Tibial artery (tissue), 4 donors: ENCODE measurements around the gene RAB11FIP5.

ENCODE experiments used
- DNase-seq, 2 donors: peaks; one replicate each; pipeline ENCODE4 v3.0.0-alpha.2; 2019
- H3K27ac ChIP-seq, 2 donors: fragments of 200-600 bp; sonication (generic) in 1 of 2; 1 replicate in 1 of 2; 2 replicates in 1 of 2; pipeline ENCODE4 v1.5.1; 2018 to 2019; ENCODE audit warnings: mild to moderate bottlenecking in 1 of 2
- H3K27me3 ChIP-seq, 2 donors: fragments of 200-600 bp; sonication (generic) in 1 of 2; one replicate each; pipeline versions ENCODE4 v1.5.1 to v1.6.0; 2016 to 2019
- H3K36me3 ChIP-seq, 3 donors: fragments of 200-600 bp; sonication (generic) in 2 of 3; one replicate each; pipeline ENCODE4 v1.5.1; 2016 to 2019; ENCODE audit warnings: mild to moderate bottlenecking in 2 of 3
- H3K4me1 ChIP-seq, 4 donors: fragments of 200-600 bp; sonication (generic) in 2 of 4; 1 replicate in 3 of 4; 2 replicates in 1 of 4; pipeline ENCODE4 v1.5.1; 2016 to 2019
- H3K4me3 ChIP-seq, 2 donors: fragments of 200-600 bp; sonication (generic) in 1 of 2; 1 replicate in 1 of 2; 2 replicates in 1 of 2; pipeline ENCODE4 v1.5.1; 2018 to 2019; ENCODE audit warnings: mild to moderate bottlenecking in 2 of 2
- H3K9me3 ChIP-seq, 3 donors: fragments of 200-600 bp; sonication (generic) in 1 of 3; one replicate each; pipeline ENCODE4 v1.5.1; 2016 to 2019
- intact Hi-C: fragments of 100-400 bp; cut with DNase I; formaldehyde crosslinking; loops from one replicate; pipeline ENCODE4 v1.15.0; 2023; ENCODE audit warnings: low total_unique reads
- TF ChIP-seq, protein P1 (sequence below), 2 experiments: fragments of 200-600 bp in 1 of 2; fragments of 450-650 bp in 1 of 2; IDR thresholded peaks; one replicate each; pipeline ENCODE4 v1.5.1; 2017 to 2019; ENCODE audit warnings: antibody characterized with exemption in 2 of 2, mild to moderate bottlenecking in 1 of 2, moderate library complexity in 1 of 2

The RAB11FIP5 gene

GRCh38 chr2:73087311-73087710 lies 25.4 kb downstream of the RAB11FIP5 start:
- Histone ChIP-seq H3K27me3 (no peaks in the 10 kb centered on the region), H3K4me1 (peaks cover 0 to 82% (median 63%) of the 10 kb centered on the region in 4 donors), H3K4me3 (no peak overlapping the region), H3K27ac (no peak overlapping the region), H3K36me3 (peaks cover 0 to 53% (median 27%) of the 10 kb centered on the region in 3 donors), H3K9me3 (no peaks in the 10 kb centered on the region)
- intact Hi-C loops, result loop anchor here (2.0 kb wide), 1 partner anchor 69 kb away; no protein-coding TSS in a partner anchor
- DNase-seq, result no peak
- TF ChIP-seq, protein P1, sequence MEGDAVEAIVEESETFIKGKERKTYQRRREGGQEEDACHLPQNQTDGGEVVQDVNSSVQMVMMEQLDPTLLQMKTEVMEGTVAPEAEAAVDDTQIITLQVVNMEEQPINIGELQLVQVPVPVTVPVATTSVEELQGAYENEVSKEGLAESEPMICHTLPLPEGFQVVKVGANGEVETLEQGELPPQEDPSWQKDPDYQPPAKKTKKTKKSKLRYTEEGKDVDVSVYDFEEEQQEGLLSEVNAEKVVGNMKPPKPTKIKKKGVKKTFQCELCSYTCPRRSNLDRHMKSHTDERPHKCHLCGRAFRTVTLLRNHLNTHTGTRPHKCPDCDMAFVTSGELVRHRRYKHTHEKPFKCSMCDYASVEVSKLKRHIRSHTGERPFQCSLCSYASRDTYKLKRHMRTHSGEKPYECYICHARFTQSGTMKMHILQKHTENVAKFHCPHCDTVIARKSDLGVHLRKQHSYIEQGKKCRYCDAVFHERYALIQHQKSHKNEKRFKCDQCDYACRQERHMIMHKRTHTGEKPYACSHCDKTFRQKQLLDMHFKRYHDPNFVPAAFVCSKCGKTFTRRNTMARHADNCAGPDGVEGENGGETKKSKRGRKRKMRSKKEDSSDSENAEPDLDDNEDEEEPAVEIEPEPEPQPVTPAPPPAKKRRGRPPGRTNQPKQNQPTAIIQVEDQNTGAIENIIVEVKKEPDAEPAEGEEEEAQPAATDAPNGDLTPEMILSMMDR (IDR thresholded peaks at IDR 0.05), result no peak

DNA sequence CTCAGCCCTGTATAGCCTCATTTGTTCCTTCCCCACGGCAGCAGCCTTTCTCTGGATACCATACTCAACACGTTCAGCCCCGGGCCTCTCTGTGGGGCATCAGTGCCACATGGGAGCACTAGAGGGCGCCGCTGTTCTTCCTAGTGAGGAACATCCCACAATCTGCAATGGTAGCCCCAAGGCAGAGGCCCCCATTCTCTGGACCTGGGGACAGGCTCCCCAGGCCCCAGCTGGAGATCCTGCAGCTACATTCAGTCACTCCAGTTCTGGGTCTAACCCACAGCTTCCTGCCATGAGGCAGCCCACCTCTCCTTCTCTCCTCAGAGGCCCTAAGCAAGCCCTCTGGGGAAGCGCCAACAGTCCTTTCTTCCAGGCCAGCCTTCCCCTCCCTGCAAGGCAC lies 27.1 kb downstream of the RAB11FIP5 start:
- Histone ChIP-seq H3K27me3 (no peaks in the 10 kb centered on the region), H3K9me3 (no peaks in the 10 kb centered on the region), H3K27ac (no peak overlapping the region), H3K4me3 (no peak overlapping the region), H3K36me3 (peaks cover 0 to 61% (median 27%) of the 10 kb centered on the region in 3 donors), H3K4me1 (peaks cover 0 to 65% (median 55%) of the 10 kb centered on the region in 4 donors)
- TF ChIP-seq, protein P1 (IDR thresholded peaks at IDR 0.05), result peak; percentile 87 to 95
- DNase-seq, result peak; percentile 89
- intact Hi-C loops, result loop anchor here (2.0 kb wide), 1 partner anchor 71 kb away; no protein-coding TSS in a partner anchor

GRCh38 chr2:73084971-73085370 lies 27.8 kb downstream of the RAB11FIP5 start:
- Histone ChIP-seq H3K27ac (no peak overlapping the region), H3K27me3 (no peaks in the 10 kb centered on the region), H3K36me3 (peaks cover 2 to 68% (median 32%) of the 10 kb centered on the region in 3 donors), H3K4me3 (no peak overlapping the region), H3K9me3 (no peaks in the 10 kb centered on the region), H3K4me1 (peaks cover 0 to 58% (median 51%) of the 10 kb centered on the region in 4 donors)
- DNase-seq, result no peak
- intact Hi-C loops, result no loop called here
- TF ChIP-seq, protein P1 (IDR thresholded peaks at IDR 0.05), result no peak

GRCh38 chr2:73083886-73084800 lies 28.6 kb downstream of the RAB11FIP5 start:
- Histone ChIP-seq H3K27ac (no peak overlapping the region), H3K27me3 (no peaks in the 10 kb centered on the region), H3K9me3 (no peaks in the 10 kb centered on the region), H3K4me1 (peaks cover 0 to 50% (median 43%) of the 10 kb centered on the region in 4 donors), H3K4me3 (no peak overlapping the region), H3K36me3 (peaks cover 7 to 76% (median 40%) of the 10 kb centered on the region in 3 donors)
- TF ChIP-seq, protein P1 (IDR thresholded peaks at IDR 0.05), result no peak
- no peak for DNase-seq
- intact Hi-C loops, result no loop called here

GRCh38 chr2:73082523-73083410 lies 30.0 kb downstream of the RAB11FIP5 start:
- H3K9me3 ChIP-seq, result no peaks in the 10 kb centered on the region
- H3K27ac ChIP-seq, result no peak overlapping the region
- intact Hi-C loops, result no loop called here
- DNase-seq, result no peak
- peaks cover 7 to 72% (median 31%) of the 10 kb centered on the region in 3 donors for H3K36me3 ChIP-seq
- no peaks in the 10 kb centered on the region for H3K27me3 ChIP-seq
- H3K4me1 ChIP-seq, result peaks cover 0 to 36% (median 30%) of the 10 kb centered on the region in 4 donors
- H3K4me3 ChIP-seq, result no peak overlapping the region
- TF ChIP-seq, protein P1 (IDR thresholded peaks at IDR 0.05), result no peak
